GM10266 (cell line): ENCODE measurements around the gene PSMC3IP.
"Not testable (repeated sequence)": the region's sequence is repeated elsewhere in the genome, so short reads cannot be mapped to it uniquely, and the experiment has no call there.

ENCODE experiments used
- DNase-seq: peaks from one replicate; pipeline ENCODE4 v3.0.0; 2012; ENCODE audit errors: extremely low spot score
- TF ChIP-seq, protein P1 (sequence below): IDR thresholded peaks from 2 replicates; pipeline ENCODE4 v1.5.1; 2012; ENCODE audit warnings: mild to moderate bottlenecking, low read depth; ENCODE audit not compliant: control insufficient read depth, insufficient read depth; ENCODE audit errors: missing control alignments

PSMC3IP gene

GRCh38 chr17:42612013-42612412, 34.5 kb upstream of the PSMC3IP start:
- TF ChIP-seq, protein P1, sequence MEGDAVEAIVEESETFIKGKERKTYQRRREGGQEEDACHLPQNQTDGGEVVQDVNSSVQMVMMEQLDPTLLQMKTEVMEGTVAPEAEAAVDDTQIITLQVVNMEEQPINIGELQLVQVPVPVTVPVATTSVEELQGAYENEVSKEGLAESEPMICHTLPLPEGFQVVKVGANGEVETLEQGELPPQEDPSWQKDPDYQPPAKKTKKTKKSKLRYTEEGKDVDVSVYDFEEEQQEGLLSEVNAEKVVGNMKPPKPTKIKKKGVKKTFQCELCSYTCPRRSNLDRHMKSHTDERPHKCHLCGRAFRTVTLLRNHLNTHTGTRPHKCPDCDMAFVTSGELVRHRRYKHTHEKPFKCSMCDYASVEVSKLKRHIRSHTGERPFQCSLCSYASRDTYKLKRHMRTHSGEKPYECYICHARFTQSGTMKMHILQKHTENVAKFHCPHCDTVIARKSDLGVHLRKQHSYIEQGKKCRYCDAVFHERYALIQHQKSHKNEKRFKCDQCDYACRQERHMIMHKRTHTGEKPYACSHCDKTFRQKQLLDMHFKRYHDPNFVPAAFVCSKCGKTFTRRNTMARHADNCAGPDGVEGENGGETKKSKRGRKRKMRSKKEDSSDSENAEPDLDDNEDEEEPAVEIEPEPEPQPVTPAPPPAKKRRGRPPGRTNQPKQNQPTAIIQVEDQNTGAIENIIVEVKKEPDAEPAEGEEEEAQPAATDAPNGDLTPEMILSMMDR = no peak
- DNase-seq = no peak

DNA sequence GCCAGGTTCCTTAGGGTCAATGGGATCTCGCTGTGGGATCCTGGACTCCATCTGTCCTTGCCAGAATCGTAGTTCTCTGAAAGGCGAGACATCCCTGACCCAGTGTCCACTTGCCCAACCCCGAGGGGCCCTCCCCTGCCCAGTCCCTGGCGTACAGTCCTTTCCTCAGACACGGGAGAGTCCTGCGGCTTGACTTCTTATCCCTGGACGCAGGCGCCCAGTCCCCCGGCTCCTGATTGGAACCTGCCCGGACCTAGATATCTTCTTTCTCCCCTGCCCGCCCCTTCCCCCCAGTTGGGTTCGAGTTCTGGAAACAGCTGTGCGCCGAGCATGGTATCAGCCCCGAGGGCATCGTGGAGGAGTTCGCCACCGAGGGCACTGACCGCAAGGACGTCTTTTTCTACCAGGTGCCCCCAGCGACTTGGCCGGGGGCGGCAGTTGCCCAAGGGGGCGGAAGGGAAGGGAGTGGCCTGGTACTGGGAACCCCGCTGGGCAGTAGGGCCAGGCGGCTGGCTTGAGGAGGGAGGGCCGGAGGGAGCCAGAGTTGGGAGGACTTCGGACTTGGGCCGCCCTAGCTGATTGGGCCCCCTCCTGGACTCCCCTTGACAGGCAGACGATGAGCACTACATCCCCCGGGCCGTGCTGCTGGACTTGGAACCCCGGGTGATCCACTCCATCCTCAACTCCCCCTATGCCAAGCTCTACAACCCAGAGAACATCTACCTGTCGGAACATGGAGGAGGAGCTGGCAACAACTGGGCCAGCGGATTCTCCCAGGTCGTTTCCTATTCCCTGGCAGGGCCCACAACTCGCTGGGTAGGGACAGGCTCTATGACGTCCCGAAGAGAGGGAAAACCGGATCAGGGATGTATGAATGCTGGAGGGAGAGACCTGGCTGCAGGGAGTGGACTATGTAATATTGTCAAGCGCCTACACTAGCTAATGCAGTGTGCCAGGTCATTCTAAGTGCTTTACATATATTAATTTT, 32.6 kb upstream of the PSMC3IP start:
- DNase-seq = not testable (repeated sequence)

DNA sequence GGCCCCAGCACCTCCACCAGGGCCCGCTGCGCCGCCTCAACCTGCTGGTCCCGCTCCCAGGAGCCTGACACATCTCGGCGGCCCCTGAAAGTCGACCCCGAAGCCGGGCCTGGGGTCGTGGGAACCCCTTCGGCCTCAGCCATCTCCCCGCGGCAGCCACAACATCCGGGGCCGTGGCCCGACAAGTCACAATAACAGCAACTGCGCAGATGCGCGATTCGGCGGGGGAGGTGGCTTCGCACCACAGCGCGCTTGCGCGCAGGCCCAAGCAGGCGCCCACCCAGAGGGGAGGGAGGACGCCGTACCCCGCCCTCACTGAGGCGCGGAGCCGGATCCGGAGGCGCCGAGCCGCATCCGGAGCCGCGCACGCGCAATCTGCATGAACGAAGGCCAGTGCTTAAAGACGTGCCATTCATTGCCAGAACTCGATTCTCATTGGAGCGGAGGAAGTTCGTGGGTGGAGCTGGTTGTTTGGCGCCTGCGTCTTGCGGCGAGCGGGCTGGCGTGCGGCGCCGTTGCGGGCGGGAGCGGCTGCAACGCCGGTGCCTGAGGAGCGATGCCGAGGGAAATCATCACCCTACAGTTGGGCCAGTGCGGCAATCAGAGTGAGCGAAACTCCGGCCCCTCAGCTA, 31.8 kb upstream of the PSMC3IP start, which contains the start of the genes RETREG3 and TUBG1:
TSS of gene RETREG3 (minus strand) at position 193 of the 632 bp plus-strand sequence. CDS start at position 143, 50 bp downstream.
TSS of gene TUBG1 (plus strand) at position 502 of the 632 bp plus-strand sequence. CDS start at position 557, 55 bp downstream.
- peak; percentile 98 for DNase-seq
- TF ChIP-seq, protein P1 = no peak

GRCh38 chr17:42608305-42609181, 31.0 kb upstream of the PSMC3IP start:
- TF ChIP-seq, protein P1 = no peak
- DNase-seq = no peak

GRCh38 chr17:42607769-42608168, 30.2 kb upstream of the PSMC3IP start:
- no peak for DNase-seq
- TF ChIP-seq, protein P1 = no peak

- TF ChIP-seq, protein P1 = no peak
- no peak for DNase-seq
These were observed 25.8 kb upstream of the PSMC3IP start for GRCh38 chr17:42603318-42603717.

DNA sequence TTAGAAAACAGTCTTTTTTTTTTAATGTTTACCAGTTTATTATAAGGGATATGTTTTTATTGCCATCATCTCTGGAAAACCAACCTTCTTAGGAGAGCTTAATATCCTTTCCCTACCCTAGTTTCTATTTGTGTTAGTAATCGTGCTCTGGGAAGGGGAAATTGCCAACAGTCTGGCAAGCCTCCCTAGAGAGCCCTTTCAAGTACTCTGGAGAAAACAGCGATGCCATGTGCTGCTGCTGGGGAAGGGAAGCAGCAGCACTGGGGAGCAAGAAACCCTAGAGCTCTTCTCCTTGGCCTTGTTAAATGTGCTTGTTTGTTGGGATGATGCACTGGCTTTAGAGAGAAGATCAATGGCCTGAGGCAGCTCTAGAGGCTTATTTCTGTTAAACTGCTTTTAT, 21.4 kb upstream of the PSMC3IP start:
- TF ChIP-seq, protein P1 = no peak
- no peak for DNase-seq
